ENCODE measurements around the gene HOXB6. TPM values are rescaled to one million over a fixed set of nuclear protein-coding genes. Genes with fewer than 3 reads are reported as not detected.
A peak's percentile ranks its signal among the peaks of the same experiment; 100 is the strongest.

HOXB6 gene
- total RNA-seq, 1 donor from 2014 or later, result not detected

DNA sequence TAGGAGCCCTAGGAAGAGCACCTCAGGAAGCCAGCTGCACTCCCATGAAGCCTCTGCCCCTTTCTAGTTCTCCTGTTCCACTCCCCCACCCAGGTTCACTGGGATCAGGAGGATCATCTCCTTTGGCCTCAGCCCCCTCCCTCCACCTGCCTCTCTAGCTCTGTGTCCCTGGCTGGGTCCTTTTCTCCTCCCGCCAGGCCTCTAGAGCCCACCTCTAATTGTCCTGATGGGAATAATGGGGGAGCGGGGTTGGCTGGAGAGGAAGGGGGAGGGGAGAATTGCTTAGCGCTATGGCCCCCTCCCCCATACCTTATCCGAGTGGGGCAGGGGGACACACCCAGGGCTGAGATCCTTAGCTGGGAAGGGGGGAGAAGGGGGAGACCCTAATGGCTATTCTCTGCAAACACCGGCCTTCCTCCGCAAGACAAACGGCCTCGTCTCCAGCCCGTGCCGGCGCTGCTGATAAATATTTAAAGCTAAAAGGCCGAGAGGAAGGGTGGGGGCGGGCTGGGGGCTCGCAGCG, 5.0 kb upstream of the HOXB6 start:
- Histone ChIP-seq H3K9me3 (ENCODE audit: control insufficient read depth in 3 of 3, low read length in 3 of 3) (no peaks in the 10 kb centered on the region), H3K27me3 (ENCODE audit: control insufficient read depth in 3 of 3, insufficient read depth in 3 of 3, low read length in 3 of 3) (peaks cover 84 to 90% (median 90%) of the 10 kb centered on the region in 3 donors), H3K4me3 (ENCODE audit: low read length in 3 of 3) (peak overlapping the region in 2 of 3 donors; percentile 70 to 80), H3K4me1 (ENCODE audit: control insufficient read depth in 3 of 3, insufficient read depth in 3 of 3, low read length in 3 of 3) (peaks cover 16 to 30% (median 18%) of the 10 kb centered on the region in 3 donors), H3K36me3 (ENCODE audit: control insufficient read depth in 3 of 3, insufficient read depth in 3 of 3, low read length in 3 of 3) (no peaks in the 10 kb centered on the region), H3K9ac (ENCODE audit: low read depth in 1 of 3, low read length in 3 of 3) (peak overlapping the region in 1 of 3 donors; percentile 66), H3K27ac (ENCODE audit: low read depth, low read length) (no peak overlapping the region)

DNA sequence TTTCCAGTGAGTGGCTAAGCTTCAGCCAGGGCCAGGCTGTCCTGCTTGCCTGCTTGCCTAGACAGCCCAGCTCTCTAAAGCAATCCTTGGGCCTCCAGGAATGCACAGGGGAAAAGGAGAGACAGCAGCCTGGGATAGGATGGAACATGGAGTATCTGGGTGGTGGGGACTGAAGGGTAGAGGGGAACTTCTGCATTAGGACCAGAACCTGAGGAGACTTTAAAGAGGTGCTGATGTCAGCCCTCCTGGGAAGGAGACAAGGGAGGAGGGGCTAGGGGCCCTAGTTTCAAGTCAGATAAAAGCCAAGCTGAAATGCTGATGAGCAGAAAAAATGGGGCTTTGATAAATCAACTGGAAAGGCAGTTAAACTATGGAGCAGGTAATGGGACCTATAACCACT, 4.2 kb upstream of the HOXB6 start:
- Histone ChIP-seq H3K9ac (ENCODE audit: low read depth in 1 of 3, low read length in 3 of 3) (no peak overlapping the region), H3K36me3 (ENCODE audit: control insufficient read depth in 3 of 3, insufficient read depth in 3 of 3, low read length in 3 of 3) (no peaks in the 10 kb centered on the region), H3K27ac (ENCODE audit: low read depth, low read length) (no peak overlapping the region), H3K27me3 (ENCODE audit: control insufficient read depth in 3 of 3, insufficient read depth in 3 of 3, low read length in 3 of 3) (peaks cover 85 to 92% (median 89%) of the 10 kb centered on the region in 3 donors), H3K4me1 (ENCODE audit: control insufficient read depth in 3 of 3, insufficient read depth in 3 of 3, low read length in 3 of 3) (peaks cover 16 to 27% (median 18%) of the 10 kb centered on the region in 3 donors), H3K9me3 (ENCODE audit: control insufficient read depth in 3 of 3, low read length in 3 of 3) (no peaks in the 10 kb centered on the region), H3K4me3 (ENCODE audit: low read length in 3 of 3) (no peak overlapping the region)

- no peaks in the 10 kb centered on the region for H3K36me3 ChIP-seq (ENCODE audit: control insufficient read depth in 3 of 3, insufficient read depth in 3 of 3, low read length in 3 of 3)
- H3K9ac ChIP-seq (ENCODE audit: low read depth in 1 of 3, low read length in 3 of 3), result no peak overlapping the region
- peaks cover 13 to 25% (median 18%) of the 10 kb centered on the region in 3 donors for H3K4me1 ChIP-seq (ENCODE audit: control insufficient read depth in 3 of 3, insufficient read depth in 3 of 3, low read length in 3 of 3)
- H3K9me3 ChIP-seq (ENCODE audit: control insufficient read depth in 3 of 3, low read length in 3 of 3), result no peaks in the 10 kb centered on the region
- H3K27ac ChIP-seq (ENCODE audit: low read depth, low read length), result no peak overlapping the region
- no peak overlapping the region for H3K4me3 ChIP-seq (ENCODE audit: low read length in 3 of 3)
- peaks cover 86 to 92% (median 89%) of the 10 kb centered on the region in 3 donors for H3K27me3 ChIP-seq (ENCODE audit: control insufficient read depth in 3 of 3, insufficient read depth in 3 of 3, low read length in 3 of 3)
Measured at GRCh38 chr17:48608494-48608834, 3.7 kb upstream of the HOXB6 start.

DNA sequence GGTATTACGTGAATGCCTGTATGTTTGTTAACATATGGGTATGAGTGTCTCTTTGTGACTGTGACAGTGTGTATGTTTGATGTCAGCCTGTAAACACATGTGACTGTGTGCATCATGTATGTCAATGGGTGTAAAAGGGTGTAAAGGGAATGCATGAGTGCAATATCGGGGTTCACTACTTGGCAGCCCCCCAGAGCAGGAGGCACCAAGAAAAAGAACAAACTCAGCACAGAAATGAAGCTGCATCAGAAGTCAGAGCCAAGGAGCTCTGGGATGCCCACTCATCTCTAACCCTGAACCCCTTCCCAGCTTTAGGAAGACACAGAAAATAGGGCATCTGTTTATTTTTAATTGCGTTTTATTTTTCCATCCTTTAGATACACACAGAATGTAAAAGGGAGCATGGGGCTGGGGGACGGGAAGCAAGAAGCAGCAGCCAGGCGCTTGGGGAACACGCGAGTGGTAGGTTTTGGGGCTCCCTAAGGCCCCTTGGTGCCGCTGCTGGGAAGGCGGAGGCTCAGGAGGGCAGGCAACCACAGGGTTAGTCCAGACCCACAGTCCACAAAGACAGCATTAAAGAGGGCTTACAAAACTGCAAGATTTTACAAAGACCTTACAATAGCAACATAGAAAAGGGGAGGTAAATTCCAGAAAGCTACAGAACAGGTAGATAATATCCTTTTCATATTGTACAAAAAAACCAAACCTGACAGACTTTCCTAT, 2.3 kb upstream of the HOXB6 start:
- Histone ChIP-seq H3K4me1 (ENCODE audit: control insufficient read depth in 3 of 3, insufficient read depth in 3 of 3, low read length in 3 of 3) (peaks cover 13 to 18% (median 14%) of the 10 kb centered on the region in 3 donors), H3K9ac (ENCODE audit: low read depth in 1 of 3, low read length in 3 of 3) (no peak overlapping the region), H3K9me3 (ENCODE audit: control insufficient read depth in 3 of 3, low read length in 3 of 3) (no peaks in the 10 kb centered on the region), H3K27me3 (ENCODE audit: control insufficient read depth in 3 of 3, insufficient read depth in 3 of 3, low read length in 3 of 3) (peaks cover 88 to 94% (median 93%) of the 10 kb centered on the region in 3 donors), H3K36me3 (ENCODE audit: control insufficient read depth in 3 of 3, insufficient read depth in 3 of 3, low read length in 3 of 3) (no peaks in the 10 kb centered on the region), H3K27ac (ENCODE audit: low read depth, low read length) (no peak overlapping the region), H3K4me3 (ENCODE audit: low read length in 3 of 3) (no peak overlapping the region)

DNA sequence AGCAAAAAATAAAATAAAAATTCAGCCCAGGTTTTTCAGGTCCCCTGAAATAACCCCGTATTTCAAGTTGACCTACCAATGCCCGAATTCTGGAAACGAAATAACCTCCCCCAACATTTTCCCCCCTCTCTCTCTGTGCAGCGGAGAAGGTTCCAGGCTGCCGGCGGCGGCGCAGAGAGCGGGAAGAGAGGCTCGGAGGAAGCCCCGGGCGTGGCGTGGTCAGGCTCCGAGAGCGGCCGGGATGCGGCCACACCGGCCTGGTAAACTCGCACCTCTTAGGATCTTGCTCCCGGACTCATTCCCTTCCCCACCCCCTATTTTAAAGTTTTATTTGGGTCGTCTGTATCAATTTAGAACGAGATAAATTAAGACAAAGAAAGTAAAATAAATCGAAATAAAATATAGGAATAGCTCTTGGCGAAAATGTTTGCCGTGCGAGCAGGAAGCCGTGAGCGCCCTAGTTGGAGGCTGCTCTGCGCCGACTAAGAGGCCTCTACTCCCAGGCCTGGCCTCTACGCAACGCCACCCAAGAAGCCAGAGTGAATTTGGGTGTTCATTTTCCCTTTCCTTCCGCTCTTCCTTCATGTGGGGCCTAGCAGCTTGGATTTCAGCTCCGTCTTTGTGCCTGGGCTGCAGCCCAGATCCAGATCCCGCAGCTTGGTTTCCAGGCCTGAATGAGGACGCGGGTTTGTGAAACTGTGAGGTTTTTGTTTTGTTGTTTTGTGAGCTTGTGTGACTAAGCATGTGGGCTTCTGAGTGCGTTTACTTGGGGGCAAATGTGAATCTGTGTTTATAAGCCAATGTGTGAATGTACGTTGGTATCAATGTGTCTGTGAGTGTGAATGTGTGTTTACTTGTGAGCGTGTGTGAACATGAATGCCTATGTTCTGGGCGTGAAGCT, 1.5 kb upstream of the HOXB6 start:
- Histone ChIP-seq H3K9ac (ENCODE audit: low read depth in 1 of 3, low read length in 3 of 3) (no peak overlapping the region), H3K36me3 (ENCODE audit: control insufficient read depth in 3 of 3, insufficient read depth in 3 of 3, low read length in 3 of 3) (no peaks in the 10 kb centered on the region), H3K9me3 (ENCODE audit: control insufficient read depth in 3 of 3, low read length in 3 of 3) (no peaks in the 10 kb centered on the region), H3K27me3 (ENCODE audit: control insufficient read depth in 3 of 3, insufficient read depth in 3 of 3, low read length in 3 of 3) (peaks cover 88 to 94% (median 93%) of the 10 kb centered on the region in 3 donors), H3K4me1 (ENCODE audit: control insufficient read depth in 3 of 3, insufficient read depth in 3 of 3, low read length in 3 of 3) (peaks cover 11 to 14% (median 12%) of the 10 kb centered on the region in 3 donors), H3K27ac (ENCODE audit: low read depth, low read length) (no peak overlapping the region), H3K4me3 (ENCODE audit: low read length in 3 of 3) (no peak overlapping the region)

GRCh38 chr17:48605409-48605919, 678 bp upstream of the HOXB6 start:
- no peak overlapping the region for H3K27ac ChIP-seq (ENCODE audit: low read depth, low read length)
- peaks cover 86 to 94% (median 93%) of the 10 kb centered on the region in 3 donors for H3K27me3 ChIP-seq (ENCODE audit: control insufficient read depth in 3 of 3, insufficient read depth in 3 of 3, low read length in 3 of 3)
- H3K9me3 ChIP-seq (ENCODE audit: control insufficient read depth in 3 of 3, low read length in 3 of 3), result no peaks in the 10 kb centered on the region
- H3K4me3 ChIP-seq (ENCODE audit: low read length in 3 of 3), result no peak overlapping the region
- H3K9ac ChIP-seq (ENCODE audit: low read depth in 1 of 3, low read length in 3 of 3), result no peak overlapping the region
- H3K4me1 ChIP-seq (ENCODE audit: control insufficient read depth in 3 of 3, insufficient read depth in 3 of 3, low read length in 3 of 3), result peaks cover 5 to 10% (median 9%) of the 10 kb centered on the region in 3 donors
- H3K36me3 ChIP-seq (ENCODE audit: control insufficient read depth in 3 of 3, insufficient read depth in 3 of 3, low read length in 3 of 3), result no peaks in the 10 kb centered on the region

DNA sequence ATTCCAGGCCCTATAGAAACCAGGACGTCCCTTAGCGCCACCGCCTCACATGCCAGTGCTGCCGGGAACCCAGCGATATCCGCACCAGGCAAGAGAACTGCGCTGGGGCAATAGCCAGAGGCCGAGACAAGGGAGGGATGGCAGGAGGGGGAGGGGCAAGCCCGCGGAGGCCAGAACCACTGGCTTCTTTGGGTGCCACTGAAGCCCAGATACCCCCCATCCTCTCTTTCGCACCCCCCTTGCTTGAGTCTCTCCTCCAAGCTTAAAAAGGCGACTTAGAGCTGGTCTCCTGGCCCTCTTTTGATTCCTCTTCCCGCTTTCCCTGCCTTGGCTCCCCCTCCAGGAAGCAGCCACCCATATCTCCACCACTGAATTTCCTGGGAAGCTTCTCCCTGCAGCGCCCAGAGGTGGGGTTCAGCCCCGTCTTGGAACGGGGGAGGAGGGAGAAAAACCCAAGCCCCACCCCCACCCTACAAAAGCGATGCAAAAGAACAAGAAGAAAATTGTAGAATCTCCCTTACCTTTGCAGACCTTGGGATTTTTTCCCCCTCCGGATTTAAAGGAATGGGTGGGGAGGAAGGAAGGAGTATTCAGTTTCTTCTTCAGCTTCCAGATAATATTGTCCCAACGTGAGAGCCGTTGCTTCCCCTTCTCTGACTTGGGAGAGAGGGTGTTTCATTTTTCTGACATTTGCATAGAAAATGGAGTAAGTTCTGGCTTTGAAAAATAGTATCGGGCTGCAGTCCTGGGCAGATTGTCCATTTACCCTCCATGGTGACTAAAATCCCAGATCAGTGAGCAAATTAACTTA, 622 bp downstream of the HOXB6 start:
- H3K27me3 ChIP-seq (ENCODE audit: control insufficient read depth in 3 of 3, insufficient read depth in 3 of 3, low read length in 3 of 3), result peaks cover 86 to 94% (median 93%) of the 10 kb centered on the region in 3 donors
- no peaks in the 10 kb centered on the region for H3K9me3 ChIP-seq (ENCODE audit: control insufficient read depth in 3 of 3, low read length in 3 of 3)
- H3K36me3 ChIP-seq (ENCODE audit: control insufficient read depth in 3 of 3, insufficient read depth in 3 of 3, low read length in 3 of 3), result no peaks in the 10 kb centered on the region
- peaks cover 0 to 7% (median 0%) of the 10 kb centered on the region in 3 donors for H3K4me1 ChIP-seq (ENCODE audit: control insufficient read depth in 3 of 3, insufficient read depth in 3 of 3, low read length in 3 of 3)
- H3K27ac ChIP-seq (ENCODE audit: low read depth, low read length), result peak overlapping the region; percentile 9
- H3K9ac ChIP-seq (ENCODE audit: low read depth in 1 of 3, low read length in 3 of 3), result peak overlapping the region in 2 of 3 donors; percentile 28 to 36
- peak overlapping the region; percentile 11 to 69 (median 58) for H3K4me3 ChIP-seq (ENCODE audit: low read length in 3 of 3)

GRCh38 chr17:48601539-48602425, 3.0 kb downstream of the HOXB6 start:
- H3K27me3 ChIP-seq (ENCODE audit: control insufficient read depth in 3 of 3, insufficient read depth in 3 of 3, low read length in 3 of 3), result peaks cover 95 to 99% (median 96%) of the 10 kb centered on the region in 3 donors
- H3K4me3 ChIP-seq (ENCODE audit: low read length in 3 of 3), result no peak overlapping the region
- no peak overlapping the region for H3K9ac ChIP-seq (ENCODE audit: low read depth in 1 of 3, low read length in 3 of 3)
- no peak overlapping the region for H3K27ac ChIP-seq (ENCODE audit: low read depth, low read length)
- no peaks in the 10 kb centered on the region for H3K36me3 ChIP-seq (ENCODE audit: control insufficient read depth in 3 of 3, insufficient read depth in 3 of 3, low read length in 3 of 3)
- H3K4me1 ChIP-seq (ENCODE audit: control insufficient read depth in 3 of 3, insufficient read depth in 3 of 3, low read length in 3 of 3), result peaks cover 11 to 18% (median 12%) of the 10 kb centered on the region in 3 donors
- H3K9me3 ChIP-seq (ENCODE audit: control insufficient read depth in 3 of 3, low read length in 3 of 3), result no peaks in the 10 kb centered on the region
